Neutrophil (primary cell): ENCODE data around the gene YWHAQ.
"Not testable (repeated sequence)": the region's sequence is repeated elsewhere in the genome, so short reads cannot be mapped to it uniquely, and the experiment has no call there.

Source experiments
- H3K27ac ChIP-seq: fragments of 200-600 bp; sonication (generic); 2 replicates; pipeline ENCODE4 v1.5.1; 2016; ENCODE audit warnings: mild to moderate bottlenecking, moderate library complexity
- H3K27me3 ChIP-seq: fragments of 200-600 bp; sonication (generic); 2 replicates; pipeline ENCODE4 v1.6.0; 2016; ENCODE audit warnings: mild to moderate bottlenecking
- H3K36me3 ChIP-seq: fragments of 200-600 bp; sonication (generic); 2 replicates; pipeline ENCODE4 v1.5.1; 2017
- H3K4me1 ChIP-seq, 2 experiments: fragments of 200-600 bp in 1 of 2; sonication (generic) in 1 of 2; 1 replicate in 1 of 2; 2 replicates in 1 of 2; pipeline versions ENCODE4 v1.5.1 to v1.6.1; 2013 to 2016; ENCODE audit warnings: low read depth in 1 of 2, low read length in 1 of 2, mild to moderate bottlenecking in 1 of 2, moderate library complexity in 1 of 2; ENCODE audit not compliant: control insufficient read depth in 1 of 2, insufficient read depth in 1 of 2
- H3K4me3 ChIP-seq, 2 experiments: fragments of 200-600 bp in 1 of 2; sonication (generic) in 1 of 2; 1 replicate in 1 of 2; 2 replicates in 1 of 2; pipeline ENCODE4 v1.5.1; 2013 to 2016; ENCODE audit warnings: low read depth in 1 of 2, low read length in 1 of 2, mild to moderate bottlenecking in 1 of 2, moderate library complexity in 1 of 2
- H3K9me3 ChIP-seq: fragments of 200-600 bp; sonication (generic); 2 replicates; pipeline ENCODE4 v1.5.1; 2016
- TF ChIP-seq, protein P1 (sequence below): fragments of 200-600 bp; sonication (generic); IDR thresholded peaks from 2 replicates; pipeline ENCODE4 v1.5.1; 2016; ENCODE audit warnings: antibody characterized with exemption

Gene YWHAQ

GRCh38 chr2:9595746-9596145, 35.1 kb downstream of the YWHAQ start:
- TF ChIP-seq, protein P1, sequence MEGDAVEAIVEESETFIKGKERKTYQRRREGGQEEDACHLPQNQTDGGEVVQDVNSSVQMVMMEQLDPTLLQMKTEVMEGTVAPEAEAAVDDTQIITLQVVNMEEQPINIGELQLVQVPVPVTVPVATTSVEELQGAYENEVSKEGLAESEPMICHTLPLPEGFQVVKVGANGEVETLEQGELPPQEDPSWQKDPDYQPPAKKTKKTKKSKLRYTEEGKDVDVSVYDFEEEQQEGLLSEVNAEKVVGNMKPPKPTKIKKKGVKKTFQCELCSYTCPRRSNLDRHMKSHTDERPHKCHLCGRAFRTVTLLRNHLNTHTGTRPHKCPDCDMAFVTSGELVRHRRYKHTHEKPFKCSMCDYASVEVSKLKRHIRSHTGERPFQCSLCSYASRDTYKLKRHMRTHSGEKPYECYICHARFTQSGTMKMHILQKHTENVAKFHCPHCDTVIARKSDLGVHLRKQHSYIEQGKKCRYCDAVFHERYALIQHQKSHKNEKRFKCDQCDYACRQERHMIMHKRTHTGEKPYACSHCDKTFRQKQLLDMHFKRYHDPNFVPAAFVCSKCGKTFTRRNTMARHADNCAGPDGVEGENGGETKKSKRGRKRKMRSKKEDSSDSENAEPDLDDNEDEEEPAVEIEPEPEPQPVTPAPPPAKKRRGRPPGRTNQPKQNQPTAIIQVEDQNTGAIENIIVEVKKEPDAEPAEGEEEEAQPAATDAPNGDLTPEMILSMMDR: no peak
- Histone ChIP-seq H3K4me3 (no peak overlapping the region), H3K36me3 (no peaks in the 10 kb centered on the region), H3K9me3 (no peaks in the 10 kb centered on the region), H3K4me1 (no peaks in the 10 kb centered on the region), H3K27ac (no peak overlapping the region), H3K27me3 (no peaks in the 10 kb centered on the region)

- not testable (repeated sequence) for H3K27ac ChIP-seq, H3K27me3 ChIP-seq, H3K4me3 ChIP-seq, H3K36me3 ChIP-seq, H3K4me1 ChIP-seq, H3K9me3 ChIP-seq
Observed at GRCh38 chr2:9595256-9595655, 35.5 kb downstream of the YWHAQ start.

- H3K4me3 ChIP-seq: no peak overlapping the region
- H3K36me3 ChIP-seq: no peaks in the 10 kb centered on the region
- TF ChIP-seq, protein P1: no peak
- no peaks in the 10 kb centered on the region for H3K27me3 ChIP-seq
- no peaks in the 10 kb centered on the region for H3K4me1 ChIP-seq
- H3K9me3 ChIP-seq: no peaks in the 10 kb centered on the region
- no peak overlapping the region for H3K27ac ChIP-seq
Observed at GRCh38 chr2:9594366-9595054, 36.3 kb downstream of the YWHAQ start.

DNA sequence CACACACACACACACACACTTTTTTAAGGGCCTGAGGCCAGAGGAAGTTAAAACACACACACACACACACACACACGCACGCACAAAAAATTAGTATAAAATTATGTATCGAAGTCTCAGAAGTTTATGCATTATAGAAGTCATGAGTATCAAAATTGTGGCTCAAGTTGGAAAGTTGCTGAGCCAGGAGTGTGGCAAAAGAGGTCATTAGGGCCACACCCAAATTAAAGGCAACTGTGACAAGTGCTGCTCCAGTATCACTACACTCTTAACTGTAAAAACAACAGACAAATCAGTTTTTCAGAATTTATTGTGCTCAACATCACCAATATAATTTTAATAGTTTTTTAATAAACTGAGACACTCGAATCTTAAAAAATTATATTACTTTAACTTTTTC, 36.9 kb downstream of the YWHAQ start:
- H3K27ac ChIP-seq: no peak overlapping the region
- H3K27me3 ChIP-seq: no peaks in the 10 kb centered on the region
- H3K4me3 ChIP-seq: no peak overlapping the region
- H3K4me1 ChIP-seq: no peaks in the 10 kb centered on the region
- TF ChIP-seq, protein P1: no peak
- no peaks in the 10 kb centered on the region for H3K9me3 ChIP-seq
- H3K36me3 ChIP-seq: peaks cover 5% of the 10 kb centered on the region

DNA sequence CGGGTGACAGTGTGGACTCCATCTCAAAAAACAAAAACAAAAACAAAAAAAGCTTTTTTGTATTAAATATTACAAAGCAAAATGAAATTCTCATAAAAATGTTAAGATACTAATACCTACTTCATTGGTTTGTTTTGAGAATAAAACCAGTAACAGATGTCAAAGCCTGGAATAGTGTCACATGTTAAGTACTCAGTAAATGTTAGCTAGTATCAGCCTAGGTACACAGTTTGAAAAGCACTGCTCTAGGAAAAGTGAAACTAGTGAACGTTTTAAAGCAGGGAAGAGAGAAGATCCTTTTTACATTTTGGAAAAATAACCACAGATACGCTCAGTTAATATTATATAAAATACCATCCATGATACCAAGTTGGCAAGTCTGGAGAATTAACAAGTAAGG, 38.1 kb downstream of the YWHAQ start:
- Histone ChIP-seq H3K27me3 (no peaks in the 10 kb centered on the region), H3K27ac (no peak overlapping the region), H3K9me3 (no peaks in the 10 kb centered on the region), H3K4me1 (no peaks in the 10 kb centered on the region), H3K36me3 (peaks cover 17% of the 10 kb centered on the region), H3K4me3 (no peak overlapping the region)
- TF ChIP-seq, protein P1: no peak

GRCh38 chr2:9590641-9591040, 40.2 kb downstream of the YWHAQ start:
- Histone ChIP-seq H3K9me3 (no peaks in the 10 kb centered on the region), H3K4me1 (no peaks in the 10 kb centered on the region), H3K4me3 (no peak overlapping the region), H3K27me3 (no peaks in the 10 kb centered on the region), H3K27ac (no peak overlapping the region), H3K36me3 (peaks cover 28% of the 10 kb centered on the region)
- TF ChIP-seq, protein P1: no peak
